CD4-positive, alpha-beta T cell treated with Interleukin-21 for 1 hour (primary cell): ENCODE results near the gene SRSF1.
"Not testable (repeated sequence)": the region's sequence is repeated elsewhere in the genome, so short reads cannot be mapped to it uniquely, and the experiment has no call there.

Experiments
- DNase-seq: peaks from one replicate; pipeline ENCODE4 v3.0.0-alpha.2; 2020

The SRSF1 gene

GRCh38 chr17:57962279-57963148 is 44.5 kb downstream of the SRSF1 start:
- DNase-seq = no peak

GRCh38 chr17:57959929-57960328 is 47.1 kb downstream of the SRSF1 start:
- no peak for DNase-seq

- not testable (repeated sequence) for DNase-seq
Observed at GRCh38 chr17:57958391-57958790, 48.7 kb downstream of the SRSF1 start.

- DNase-seq = no peak
Observed at GRCh38 chr17:57957886-57958285, 49.2 kb downstream of the SRSF1 start.

GRCh38 chr17:57957120-57957850 is 49.8 kb downstream of the SRSF1 start:
- no peak for DNase-seq

- DNase-seq = peak; percentile 56
Observed at GRCh38 chr17:57956291-57957119, 50.5 kb downstream of the SRSF1 start.

GRCh38 chr17:57955183-57955931 is 51.7 kb downstream of the SRSF1 start, which contains the start of gene CUEDC1:
CUEDC1 (minus strand) TSS chr17:57955412; CDS start chr17:57885564, 69,848 bp downstream.
- peak; percentile 66 for DNase-seq

GRCh38 chr17:57954397-57955182 is 52.5 kb downstream of the SRSF1 start:
- no peak for DNase-seq

- no peak for DNase-seq
Observed at GRCh38 chr17:57953705-57954396, 53.2 kb downstream of the SRSF1 start.
